ENCODE measurements around the gene EEF1B2. TPM values are rescaled to one million over a fixed set of nuclear protein-coding genes. Genes with fewer than 3 reads are reported as not detected.
"Not testable (repeated sequence)": the region's sequence is repeated elsewhere in the genome, so short reads cannot be mapped to it uniquely, and the experiment has no call there.

Gene EEF1B2
- total RNA-seq, 2 donors from 2014 or later, result 467 to 557 TPM

DNA sequence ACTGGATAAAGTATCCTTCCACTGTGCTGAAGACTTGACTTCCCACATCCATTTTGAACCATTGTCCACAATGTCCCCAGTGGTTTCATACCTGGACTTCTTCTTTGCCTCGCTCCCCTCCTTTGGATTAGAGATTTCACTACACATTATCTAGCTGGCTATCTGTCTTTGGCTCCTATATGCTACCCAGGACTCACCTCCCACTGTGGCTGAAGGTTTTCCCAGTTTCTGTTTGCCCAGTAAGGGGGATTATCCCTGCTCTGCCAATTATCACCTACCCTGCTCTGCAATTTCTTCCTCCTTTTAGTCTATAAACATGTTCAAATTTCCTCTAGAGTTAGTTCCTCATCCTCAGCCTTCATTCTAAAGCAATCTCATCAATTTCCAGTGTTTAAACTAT, 9.5 kb upstream of the EEF1B2 start:
- TF ChIP-seq, protein P1, sequence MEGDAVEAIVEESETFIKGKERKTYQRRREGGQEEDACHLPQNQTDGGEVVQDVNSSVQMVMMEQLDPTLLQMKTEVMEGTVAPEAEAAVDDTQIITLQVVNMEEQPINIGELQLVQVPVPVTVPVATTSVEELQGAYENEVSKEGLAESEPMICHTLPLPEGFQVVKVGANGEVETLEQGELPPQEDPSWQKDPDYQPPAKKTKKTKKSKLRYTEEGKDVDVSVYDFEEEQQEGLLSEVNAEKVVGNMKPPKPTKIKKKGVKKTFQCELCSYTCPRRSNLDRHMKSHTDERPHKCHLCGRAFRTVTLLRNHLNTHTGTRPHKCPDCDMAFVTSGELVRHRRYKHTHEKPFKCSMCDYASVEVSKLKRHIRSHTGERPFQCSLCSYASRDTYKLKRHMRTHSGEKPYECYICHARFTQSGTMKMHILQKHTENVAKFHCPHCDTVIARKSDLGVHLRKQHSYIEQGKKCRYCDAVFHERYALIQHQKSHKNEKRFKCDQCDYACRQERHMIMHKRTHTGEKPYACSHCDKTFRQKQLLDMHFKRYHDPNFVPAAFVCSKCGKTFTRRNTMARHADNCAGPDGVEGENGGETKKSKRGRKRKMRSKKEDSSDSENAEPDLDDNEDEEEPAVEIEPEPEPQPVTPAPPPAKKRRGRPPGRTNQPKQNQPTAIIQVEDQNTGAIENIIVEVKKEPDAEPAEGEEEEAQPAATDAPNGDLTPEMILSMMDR (IDR thresholded peaks at IDR 0.05), result no peak
- Histone ChIP-seq H3K9ac (ENCODE audit: low read depth in 2 of 2, low read length in 2 of 2) (no peak overlapping the region), H3K4me3 (no peak overlapping the region), H3K4me1 (no peaks in the 10 kb centered on the region), H3K36me3 (peaks cover 15% of the 10 kb centered on the region), H3K27me3 (no peaks in the 10 kb centered on the region), H3K27ac (no peak overlapping the region), H3K9me3 (no peaks in the 10 kb centered on the region)
- intact Hi-C loops (cut with DNase I), result no loop called here
- no peak for DNase-seq

DNA sequence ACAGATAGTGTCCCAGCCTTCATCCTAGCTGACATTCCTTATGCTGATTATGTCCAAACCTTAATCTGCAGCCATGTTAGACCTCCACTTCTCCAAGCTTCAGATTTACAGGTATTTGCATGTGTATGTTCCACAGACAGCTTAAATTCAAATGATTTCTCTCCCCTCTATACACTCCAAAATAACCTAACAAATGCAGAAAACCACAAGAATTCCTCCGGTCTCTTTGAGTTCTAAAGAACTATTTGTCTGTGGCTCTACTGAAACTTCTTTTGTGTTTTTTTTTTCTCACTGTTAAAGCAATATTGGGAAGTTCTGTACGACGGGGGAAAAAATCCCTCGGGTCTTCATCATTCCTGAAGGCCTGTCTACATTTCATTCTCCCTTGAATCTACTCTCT, 9.1 kb upstream of the EEF1B2 start:
- TF ChIP-seq, protein P1 (IDR thresholded peaks at IDR 0.05), result no peak
- Histone ChIP-seq H3K27me3 (no peaks in the 10 kb centered on the region), H3K36me3 (peaks cover 13% of the 10 kb centered on the region), H3K9ac (ENCODE audit: low read depth in 2 of 2, low read length in 2 of 2) (no peak overlapping the region), H3K4me3 (no peak overlapping the region), H3K4me1 (no peaks in the 10 kb centered on the region), H3K27ac (no peak overlapping the region), H3K9me3 (no peaks in the 10 kb centered on the region)
- intact Hi-C loops (cut with DNase I), result no loop called here
- DNase-seq, result no peak

DNA sequence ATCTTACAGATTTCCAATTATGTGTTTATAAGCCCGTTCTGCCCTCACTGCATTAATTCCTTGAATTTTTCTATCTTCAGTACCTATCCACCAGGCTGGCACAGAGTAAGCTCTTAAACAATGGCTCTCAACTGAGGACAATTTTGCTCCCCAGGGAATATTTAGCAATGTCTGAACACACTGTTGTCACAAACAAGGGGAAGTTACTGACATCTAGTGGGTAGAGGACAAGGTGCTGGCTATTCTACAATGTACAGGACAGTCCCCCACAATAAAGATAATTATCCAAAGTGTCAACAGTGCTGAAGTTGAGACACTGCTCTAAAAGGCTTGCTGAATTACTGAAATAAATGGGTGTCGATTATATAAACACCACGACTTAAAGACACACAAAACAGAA, 5.5 kb upstream of the EEF1B2 start:
- intact Hi-C loops (cut with DNase I), result no loop called here
- Histone ChIP-seq H3K27me3 (no peaks in the 10 kb centered on the region), H3K4me1 (no peaks in the 10 kb centered on the region), H3K27ac (no peak overlapping the region), H3K9ac (ENCODE audit: low read depth in 2 of 2, low read length in 2 of 2) (no peak overlapping the region), H3K4me3 (no peak overlapping the region), H3K36me3 (no peaks in the 10 kb centered on the region), H3K9me3 (no peaks in the 10 kb centered on the region)
- no peak for DNase-seq
- TF ChIP-seq, protein P1 (IDR thresholded peaks at IDR 0.05), result no peak

DNA sequence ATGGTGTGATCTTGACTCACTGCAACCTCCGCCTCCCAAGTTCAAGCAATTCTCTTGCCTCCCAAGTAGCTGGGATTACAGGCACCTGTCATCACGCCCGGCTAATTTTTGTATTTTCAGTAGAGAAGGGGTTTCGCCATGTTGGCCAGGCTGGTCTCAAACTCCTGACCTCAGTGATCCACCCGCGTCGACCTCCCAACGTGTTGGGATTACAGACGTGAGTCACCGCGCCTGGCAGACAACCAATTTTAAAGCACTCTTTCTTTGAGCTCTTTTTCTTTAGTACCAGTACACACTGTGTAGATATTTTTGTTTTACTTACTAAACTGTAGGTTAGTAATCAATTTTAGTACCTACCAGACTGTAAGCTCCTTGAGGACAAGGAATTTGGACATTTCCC, 2.7 kb upstream of the EEF1B2 start:
- H3K9ac ChIP-seq (ENCODE audit: low read depth in 2 of 2, low read length in 2 of 2); DNase-seq; H3K9me3 ChIP-seq; H3K36me3 ChIP-seq; H3K27me3 ChIP-seq; H3K4me3 ChIP-seq; H3K27ac ChIP-seq; H3K4me1 ChIP-seq: not testable (repeated sequence)
- intact Hi-C loops (cut with DNase I), result loop anchor here (5.0 kb wide), 1 partner anchor 70 kb away; the partner anchor contains the start of gene INO80D

DNA sequence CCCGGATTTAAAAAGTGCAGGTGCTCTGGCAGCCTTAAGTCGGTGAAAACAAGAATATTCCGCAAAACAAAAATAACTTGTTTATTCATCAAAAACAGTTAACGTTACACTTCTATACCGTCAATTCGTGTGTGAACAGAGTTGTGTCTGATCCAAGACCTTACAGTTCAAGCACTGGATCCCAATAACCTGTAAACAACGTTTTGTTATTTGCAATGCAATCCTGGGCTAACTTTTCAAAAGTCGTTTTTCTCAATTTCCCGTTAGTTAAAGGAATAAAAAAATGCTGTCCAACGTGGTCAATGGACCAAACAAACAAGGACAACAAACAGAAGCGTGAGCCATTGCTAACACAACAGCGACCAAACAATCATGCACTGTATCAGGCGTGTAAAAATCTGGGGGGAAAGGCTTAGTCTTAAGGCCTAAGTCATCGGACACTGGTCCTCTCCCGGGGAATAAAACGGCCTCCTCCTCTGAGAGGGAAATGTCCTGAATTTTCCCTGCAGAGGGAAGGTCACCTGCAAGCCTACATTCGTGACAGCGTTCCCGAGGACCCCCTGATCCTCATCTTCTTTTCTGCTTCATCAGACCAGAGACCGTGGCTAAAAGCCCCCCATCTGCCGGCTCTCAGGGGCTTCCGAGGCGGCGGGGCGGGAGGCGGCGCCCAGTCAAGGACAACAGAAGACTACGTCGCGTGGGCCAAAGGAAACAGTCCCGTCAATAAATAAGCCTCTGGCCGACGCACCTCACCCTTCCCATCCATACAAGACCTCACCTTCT, 941 bp upstream of the EEF1B2 start:
- Histone ChIP-seq H3K4me3 (peak overlapping the region; percentile 87), H3K27ac (peak overlapping the region; percentile 90), H3K9ac (ENCODE audit: low read depth in 2 of 2, low read length in 2 of 2) (peak overlapping the region; percentile 70 to 96), H3K9me3 (no peaks in the 10 kb centered on the region), H3K27me3 (no peaks in the 10 kb centered on the region), H3K36me3 (peaks cover 16% of the 10 kb centered on the region), H3K4me1 (no peaks in the 10 kb centered on the region)
- intact Hi-C loops (cut with DNase I), result loop anchor here (5.0 kb wide), 1 partner anchor 71 kb away; the partner anchor contains the start of gene INO80D
- TF ChIP-seq, protein P1 (IDR thresholded peaks at IDR 0.05), result no peak
- no peak for DNase-seq

Measured in colonic mucosa (tissue), 4 donors.